Cerebellar nuclear complex (tissue), 1 donor: Measurements from ENCODE around the gene CHAMP1.
"Not testable (repeated sequence)": the region's sequence is repeated elsewhere in the genome, so short reads cannot be mapped to it uniquely, and the experiment has no call there.

ENCODE experiments used
- DNase-seq, 2 experiments: peaks; one replicate each; lab custom pipeline; 2025; lab: John Stamatoyannopoulos, UW

Gene CHAMP1

DNA sequence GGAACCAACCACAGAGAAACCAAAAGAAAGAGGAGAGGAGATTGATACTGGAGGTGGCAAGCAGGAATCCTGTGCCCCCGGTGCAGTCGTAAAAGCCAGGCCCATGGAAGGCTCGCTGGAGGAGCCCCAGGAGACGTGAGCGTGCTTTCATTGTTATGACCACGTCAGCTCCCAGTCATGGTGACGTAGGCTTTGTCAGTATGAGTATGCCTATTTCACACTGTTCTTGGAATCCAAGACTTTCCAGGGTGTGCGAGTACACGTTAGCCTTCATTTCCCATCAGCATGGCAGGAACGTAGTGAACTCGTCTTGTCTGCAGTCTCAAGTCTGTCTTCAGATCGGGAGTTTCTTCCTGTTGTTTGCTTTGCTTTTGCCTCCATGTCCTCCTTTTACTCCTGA lies 15.4 kb upstream of the CHAMP1 start:
- no peak for DNase-seq

DNA sequence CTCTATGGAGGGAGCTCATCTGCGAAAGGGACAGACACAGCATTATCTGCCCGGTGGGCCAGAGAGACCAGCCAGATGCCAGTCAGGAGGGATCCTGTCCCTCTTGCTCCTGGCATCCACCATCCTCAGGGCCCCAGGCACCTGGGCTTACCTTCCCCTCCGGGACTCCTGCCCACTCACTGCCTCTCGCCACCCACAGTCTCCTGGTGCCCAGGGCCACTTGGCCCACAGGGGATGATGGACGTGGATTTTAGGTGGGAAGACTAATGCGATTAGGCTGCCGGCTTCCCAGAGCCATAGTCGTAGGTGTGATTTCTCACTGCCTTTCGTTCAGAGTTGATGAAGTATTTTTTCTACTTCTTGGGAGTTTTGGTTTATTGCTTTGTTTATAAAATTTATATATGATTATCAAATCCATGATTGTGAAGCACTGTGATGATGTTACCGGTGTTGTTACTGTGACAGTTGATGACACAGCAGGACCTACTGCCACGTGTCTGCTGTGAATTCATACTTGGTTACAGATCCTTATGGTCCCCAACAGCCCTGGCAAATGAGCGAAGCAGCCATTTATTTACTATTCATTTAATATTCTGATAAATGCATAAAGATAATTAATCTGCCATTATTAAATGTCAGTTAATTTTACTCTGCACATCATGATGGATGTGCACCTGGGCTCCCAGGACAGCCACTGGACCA lies 14.5 kb upstream of the CHAMP1 start:
- DNase-seq = no peak

DNA sequence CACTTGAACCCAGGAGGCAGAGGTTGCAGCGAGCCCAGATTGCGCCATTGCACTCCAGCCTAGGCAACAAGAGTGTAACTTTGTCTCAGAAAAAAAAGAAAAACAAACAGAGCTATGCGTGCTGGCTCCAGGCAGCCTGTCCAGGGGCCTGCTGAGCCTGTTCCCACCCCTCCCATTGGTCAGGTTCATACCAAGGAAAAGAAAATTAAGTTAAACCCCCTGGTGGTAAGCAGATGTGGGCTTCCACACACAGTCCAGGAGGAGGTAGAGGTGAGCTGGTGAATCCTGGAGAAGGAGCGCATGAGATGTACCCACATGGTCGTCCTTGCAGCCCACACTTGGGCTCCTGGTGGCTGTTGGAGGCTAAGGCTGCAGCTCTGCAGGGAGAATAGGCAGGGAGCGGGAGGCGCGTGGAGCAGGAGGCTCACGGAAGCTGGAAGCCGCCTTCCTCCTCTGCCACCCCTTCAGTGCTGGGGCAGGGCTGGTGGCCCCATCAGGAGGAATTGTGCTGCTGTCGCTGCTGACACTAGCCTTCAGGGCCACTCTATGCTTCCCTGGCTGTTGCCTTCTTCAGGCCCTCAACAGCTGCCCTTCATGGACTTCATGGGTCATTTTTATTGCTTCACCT lies 10.5 kb upstream of the CHAMP1 start:
- no peak for DNase-seq

DNA sequence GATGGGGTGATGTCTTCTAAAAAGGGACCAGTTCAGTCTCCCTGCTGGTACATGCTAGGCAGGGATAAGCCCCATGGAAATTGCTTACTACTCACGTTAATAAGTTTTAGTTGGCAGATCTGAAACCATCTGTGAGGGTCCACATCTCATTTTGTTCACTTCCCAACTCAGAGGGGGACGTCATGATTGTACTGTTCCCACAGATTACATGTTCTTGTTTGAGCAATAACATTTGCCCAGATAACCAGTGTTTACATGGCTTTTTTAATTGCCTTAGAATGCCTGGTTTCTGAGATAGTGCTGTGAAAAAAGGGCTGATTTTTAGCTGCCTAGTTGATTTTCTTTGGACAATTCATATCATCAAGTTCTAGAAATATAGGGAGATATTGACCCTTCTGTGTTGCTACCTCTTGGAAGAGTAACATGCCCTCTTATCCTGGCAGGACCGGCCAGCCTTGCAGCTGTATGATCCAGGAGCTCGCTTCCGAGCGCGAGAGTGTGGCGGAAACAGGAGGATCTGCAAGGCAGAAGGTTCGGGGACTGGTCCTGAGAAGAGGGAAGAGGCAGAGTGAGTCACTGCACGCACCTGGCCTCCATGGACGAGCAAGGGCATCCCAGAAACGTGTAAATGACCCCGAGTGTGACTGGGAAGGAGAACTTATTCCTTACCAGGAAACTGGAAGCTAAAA lies 9.8 kb upstream of the CHAMP1 start:
- DNase-seq = no peak

DNA sequence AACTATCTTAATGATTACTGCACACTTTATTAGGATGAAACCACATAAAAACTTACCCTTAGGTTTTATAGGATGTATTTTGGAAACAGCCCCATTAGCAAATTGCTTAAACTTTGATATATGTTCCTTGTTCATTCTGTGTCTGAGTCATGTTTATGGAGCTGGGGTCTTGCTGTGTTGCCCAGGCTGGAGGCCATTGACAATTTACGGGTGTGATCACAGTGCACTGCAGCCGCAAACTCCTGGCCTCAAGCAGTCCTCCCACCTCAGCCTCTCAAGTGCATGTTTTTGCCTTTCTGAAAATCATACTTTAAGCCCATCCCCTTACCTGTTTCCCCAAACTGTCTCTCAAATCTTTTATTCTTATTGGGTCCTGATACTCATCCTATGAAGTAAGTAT lies 5.2 kb upstream of the CHAMP1 start:
- DNase-seq = no peak

DNA sequence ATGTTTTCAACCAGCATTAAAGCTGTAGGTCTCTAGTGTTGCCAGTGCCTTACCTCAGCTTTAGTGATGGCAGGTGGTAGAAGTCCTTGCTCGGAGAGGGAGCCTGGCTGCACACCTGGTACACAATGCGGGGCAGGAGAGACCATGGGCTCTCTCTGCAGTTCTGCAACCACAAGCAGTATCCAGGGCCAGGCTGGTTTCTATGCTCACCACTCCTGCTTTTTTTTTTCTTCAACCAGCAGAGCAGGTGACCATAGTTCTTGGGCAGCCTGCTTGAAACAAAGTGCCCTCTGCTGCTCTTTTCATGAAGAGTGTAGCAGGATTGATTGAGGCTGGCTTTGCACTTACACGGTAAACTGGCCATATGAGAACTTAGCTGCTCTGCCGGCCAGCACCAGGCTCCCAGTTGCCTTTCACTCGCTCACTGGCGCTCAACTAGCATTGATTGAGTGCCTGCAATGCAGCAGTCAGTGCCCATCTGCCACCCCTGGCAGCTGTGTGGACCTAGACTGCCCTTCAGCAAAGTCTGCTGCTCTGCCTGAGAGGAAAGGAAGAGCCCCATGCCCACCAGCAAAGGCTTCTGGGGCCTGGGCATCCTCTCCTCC lies 4.4 kb upstream of the CHAMP1 start:
- DNase-seq = no peak

DNA sequence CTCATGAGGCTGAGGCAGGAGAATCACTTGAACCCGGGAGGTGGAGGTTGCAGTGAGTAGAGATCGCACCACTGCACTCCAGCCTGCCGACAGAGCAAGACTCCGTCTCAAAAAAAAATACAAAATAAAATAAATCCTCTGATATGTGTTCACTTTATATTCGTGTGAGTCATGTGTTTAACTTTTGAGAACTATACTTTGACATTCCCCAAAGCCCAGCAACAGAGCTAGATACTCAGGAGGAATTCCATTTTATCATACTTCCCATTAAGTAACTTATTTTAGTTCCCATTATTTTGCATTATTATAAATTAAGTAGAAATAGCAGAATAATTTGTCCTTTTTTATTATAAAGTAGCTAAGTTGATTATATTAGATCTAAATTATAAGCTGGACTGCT lies 3.3 kb upstream of the CHAMP1 start:
- DNase-seq = no peak

DNA sequence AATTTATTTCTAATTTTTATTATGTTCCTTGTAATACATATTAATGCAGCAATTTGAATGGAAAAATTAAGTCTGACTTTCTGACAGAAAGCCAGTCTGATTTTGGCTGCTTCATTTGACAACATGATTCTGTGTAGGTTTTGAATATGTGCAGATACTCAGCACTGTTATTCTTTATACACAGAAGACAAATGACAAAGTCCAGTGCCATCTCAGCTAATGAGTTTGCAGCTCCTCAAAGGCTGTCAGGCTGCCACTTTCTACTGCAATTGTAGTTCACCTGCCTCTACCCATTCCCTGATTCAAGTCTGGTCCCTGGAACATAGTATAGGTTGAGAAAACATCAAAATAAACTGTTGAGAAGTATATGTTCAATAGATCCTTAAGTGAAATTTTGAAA lies 2.9 kb upstream of the CHAMP1 start:
- DNase-seq = no peak

DNA sequence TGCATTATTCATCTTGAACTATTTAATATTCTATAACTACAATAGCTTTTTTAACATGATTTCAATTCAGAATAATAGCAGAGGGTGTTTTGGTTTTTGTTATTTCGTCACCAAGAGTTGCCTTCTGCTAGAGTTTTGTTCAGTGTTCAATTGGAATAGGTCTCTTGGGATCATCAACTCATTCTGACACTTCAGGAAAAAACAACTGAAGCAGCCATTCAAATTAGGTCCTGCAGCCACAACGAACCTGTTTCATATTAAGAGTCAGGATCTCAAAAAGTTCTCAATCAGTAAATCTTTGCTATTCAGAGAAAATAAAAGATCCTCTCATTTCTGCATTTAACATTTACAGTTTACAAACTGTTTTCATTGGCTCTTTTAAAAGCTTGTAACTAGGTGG lies 2.4 kb upstream of the CHAMP1 start:
- no peak for DNase-seq

DNA sequence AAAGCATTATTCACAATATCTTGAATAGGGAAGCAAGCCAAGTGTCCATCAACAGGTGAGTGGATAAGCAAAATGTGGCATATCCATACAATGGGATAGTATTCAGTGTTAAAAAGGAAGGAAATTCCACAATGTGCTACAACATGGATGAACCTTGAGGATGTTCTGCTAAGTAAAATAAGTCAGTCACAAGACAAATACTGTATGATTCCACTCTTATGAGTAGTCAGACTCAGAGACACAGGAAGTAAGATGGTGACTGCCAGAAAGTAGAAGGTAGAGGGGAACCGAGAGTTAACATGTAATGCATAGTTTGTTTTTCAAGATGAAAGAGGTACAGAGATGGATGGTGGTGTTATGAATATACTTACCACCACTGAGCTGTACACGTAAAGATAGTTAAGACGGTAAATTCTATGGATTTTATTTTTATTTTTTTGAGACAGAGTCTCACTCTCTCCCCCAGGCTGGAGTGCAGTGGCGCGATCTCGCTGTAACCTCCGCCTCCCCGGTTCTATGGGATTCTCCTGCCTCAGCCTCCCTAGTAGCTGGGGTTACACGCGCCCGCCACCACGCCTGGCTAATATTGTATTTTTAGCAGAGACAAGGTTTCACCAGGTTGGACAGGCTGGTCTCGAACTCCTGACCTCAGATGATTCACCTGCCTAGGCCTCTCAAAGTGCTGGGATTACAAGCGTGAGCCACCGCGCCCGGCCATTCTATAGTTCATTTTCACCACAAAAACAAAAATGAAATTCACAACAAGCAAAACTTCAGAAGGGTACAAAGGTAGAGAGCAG lies 1.0 kb upstream of the CHAMP1 start:
- DNase-seq = no peak

DNA sequence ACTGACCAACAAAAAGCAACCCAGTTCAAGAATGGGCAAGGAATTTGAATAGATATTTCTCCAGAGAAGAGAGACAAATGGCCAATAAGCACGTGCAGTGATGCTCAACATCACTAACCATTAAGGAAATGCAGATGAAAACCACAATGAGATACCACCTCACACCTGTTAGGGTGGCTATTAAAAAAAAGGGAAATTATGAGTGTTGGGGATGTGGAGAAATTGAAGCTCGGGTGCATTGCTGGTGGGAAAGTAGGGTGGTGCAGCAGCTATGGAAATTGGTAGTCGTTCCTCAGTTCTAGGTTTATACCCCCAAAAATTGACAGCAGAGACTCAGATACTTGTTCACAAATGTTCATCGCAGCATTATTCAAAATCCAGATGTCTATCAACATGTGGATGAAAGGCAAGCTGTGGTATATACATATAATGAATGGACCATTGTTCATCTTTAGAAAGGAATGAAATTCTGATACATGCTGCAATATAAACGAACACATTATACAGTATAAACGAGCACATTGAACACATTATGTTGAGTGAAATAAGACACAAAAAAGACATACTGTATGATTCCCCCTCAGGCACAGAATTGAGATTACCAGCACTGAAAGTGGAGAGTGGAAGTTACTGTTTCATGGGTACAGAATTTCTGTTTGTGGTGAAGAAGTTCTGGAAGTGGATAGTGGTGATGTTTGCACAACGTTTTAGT lies 927 bp downstream of the CHAMP1 start:
- DNase-seq = no peak

DNA sequence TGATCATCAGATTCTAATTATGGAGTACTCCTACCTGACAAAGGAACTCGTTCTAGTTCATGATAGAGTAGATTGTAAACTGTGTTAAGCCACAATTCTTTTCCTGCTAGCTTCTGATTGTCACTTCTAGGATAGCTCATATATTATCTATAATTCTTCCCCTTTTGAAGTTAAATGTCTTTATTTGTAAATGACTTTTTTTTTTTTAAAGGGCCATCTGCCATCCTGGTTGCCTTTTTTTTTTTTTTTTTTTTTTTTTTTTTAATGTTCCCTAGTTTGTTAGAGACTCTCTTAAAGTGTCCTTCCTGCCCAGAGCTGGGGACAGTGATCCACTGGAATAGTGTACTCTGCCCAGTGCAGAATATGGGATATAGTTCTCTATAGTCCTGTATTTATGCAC lies 4.3 kb downstream of the CHAMP1 start:
- no peak for DNase-seq

DNA sequence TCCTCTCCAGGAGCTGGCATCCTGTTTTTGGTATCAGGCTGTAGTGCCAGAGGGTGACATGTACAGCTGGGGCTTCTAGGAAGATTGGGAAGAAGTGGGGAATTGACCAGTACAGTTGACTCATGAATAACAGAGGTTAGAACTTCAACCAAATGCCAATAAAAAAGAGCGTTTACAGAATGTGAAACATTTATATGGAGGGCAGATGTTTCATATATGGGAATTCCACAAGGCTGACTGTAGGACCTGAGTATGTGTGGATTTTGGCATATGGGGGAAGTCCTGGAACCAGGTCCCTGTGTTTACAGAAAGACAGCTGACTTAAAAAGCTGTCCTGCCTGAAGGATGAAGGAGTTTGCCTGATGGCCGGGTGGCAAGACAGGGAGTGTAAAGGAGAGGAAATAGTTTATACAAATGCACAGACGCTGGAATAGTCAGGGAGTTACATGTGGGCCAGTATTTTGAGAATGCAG lies 5.2 kb downstream of the CHAMP1 start:
- no peak for DNase-seq

DNA sequence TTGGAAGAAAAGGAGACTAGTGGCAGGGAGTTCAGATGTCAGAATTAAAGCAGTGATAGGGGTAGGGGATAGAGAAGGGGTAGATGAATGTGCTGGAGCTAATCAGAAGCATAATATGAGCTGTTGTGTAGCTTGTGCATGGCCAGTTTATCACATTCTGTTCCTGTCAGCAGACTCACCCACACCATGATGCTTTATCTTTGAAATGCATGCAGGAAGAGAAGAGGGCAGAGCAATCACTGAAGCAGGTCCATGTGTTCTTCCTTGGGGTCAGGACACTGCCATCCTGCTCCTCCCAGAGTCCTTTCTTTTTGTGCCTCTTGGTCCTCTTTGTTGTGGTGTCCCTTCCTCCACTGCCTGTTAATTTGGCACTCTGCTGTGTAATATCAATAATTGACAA lies 5.8 kb downstream of the CHAMP1 start:
- no peak for DNase-seq

DNA sequence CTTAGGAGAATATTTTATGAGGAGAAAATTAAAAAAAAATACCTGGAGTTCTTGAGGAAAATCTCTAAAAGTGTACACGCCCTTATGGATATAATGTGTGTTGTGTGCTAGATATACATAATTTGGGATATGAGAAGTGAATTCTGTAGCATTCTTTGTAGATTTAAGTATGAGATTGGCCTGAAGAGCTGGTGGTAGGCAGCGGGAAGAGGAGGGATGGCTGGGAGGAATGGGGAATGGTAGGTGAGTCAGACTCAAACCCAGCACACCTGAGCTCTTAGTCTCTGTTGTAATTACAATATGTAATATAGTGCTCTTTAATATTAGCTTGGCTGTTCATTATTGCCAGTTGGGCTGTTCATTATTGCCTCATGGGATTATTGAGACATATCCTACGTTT lies 7.0 kb downstream of the CHAMP1 start:
- DNase-seq = no peak

DNA sequence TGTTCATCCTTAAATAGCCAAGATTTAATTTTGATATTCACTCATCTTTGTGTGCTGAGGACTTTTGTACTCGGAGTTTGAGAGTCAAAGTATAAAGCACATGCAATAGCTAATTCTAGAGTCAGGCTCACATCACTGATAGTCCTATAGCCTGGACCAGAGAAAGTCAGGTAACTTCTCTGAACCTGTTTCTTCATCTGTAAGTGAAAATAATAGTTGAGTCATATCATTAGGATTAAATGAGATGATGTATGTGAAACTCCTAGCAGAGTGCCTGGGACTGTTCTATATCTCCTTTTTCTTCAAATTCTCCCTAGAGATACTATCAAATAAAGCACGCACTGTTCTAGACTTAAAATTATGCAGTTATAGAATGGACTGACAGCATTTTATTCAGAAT lies 9.0 kb downstream of the CHAMP1 start:
- DNase-seq = no peak

DNA sequence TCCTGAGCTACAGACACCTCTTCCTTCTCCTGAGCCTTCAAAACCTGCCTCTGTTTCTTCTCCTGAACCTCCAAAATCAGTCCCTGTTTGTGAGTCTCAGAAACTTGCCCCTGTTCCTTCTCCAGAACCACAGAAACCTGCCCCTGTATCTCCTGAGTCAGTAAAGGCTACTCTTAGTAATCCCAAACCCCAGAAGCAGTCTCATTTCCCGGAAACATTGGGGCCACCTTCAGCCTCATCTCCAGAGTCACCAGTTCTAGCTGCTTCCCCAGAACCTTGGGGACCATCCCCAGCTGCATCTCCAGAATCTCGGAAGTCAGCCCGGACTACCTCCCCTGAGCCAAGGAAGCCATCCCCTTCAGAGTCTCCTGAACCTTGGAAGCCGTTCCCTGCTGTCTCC lies 10.0 kb downstream of the CHAMP1 start:
- DNase-seq = no peak

DNA sequence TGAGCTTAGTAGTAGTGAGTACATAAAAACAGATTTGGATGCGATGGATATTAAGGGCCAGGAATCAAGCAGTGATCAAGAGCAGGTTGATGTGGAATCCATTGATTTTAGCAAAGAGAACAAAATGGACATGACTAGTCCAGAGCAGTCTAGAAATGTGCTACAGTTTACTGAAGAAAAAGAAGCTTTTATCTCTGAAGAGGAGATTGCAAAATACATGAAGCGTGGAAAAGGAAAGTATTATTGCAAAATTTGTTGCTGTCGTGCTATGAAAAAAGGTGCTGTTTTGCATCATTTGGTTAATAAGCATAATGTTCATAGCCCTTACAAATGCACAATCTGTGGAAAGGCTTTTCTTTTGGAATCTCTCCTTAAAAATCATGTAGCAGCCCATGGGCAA lies 11.4 kb downstream of the CHAMP1 start:
- no peak for DNase-seq

DNA sequence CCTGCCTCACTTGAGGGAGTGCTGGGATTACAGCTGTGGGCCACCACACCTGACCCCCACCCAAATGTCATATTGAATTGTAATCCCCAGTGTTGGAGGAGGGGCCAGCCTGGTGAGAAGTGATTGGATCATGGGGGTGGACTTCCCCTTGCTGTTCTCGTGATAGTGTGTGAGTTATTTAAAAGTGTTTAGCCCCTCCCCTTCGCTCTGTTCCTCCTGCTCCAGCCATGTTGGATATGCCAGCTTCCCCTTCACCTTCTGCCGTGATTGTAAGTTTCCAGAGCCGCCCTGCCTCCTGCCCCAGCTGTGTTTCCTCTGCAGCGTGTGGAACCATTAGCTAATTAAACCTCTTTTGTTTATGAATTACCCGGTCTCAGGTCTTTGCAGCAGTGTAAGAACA lies 13.7 kb downstream of the CHAMP1 start:
- no peak for DNase-seq

DNA sequence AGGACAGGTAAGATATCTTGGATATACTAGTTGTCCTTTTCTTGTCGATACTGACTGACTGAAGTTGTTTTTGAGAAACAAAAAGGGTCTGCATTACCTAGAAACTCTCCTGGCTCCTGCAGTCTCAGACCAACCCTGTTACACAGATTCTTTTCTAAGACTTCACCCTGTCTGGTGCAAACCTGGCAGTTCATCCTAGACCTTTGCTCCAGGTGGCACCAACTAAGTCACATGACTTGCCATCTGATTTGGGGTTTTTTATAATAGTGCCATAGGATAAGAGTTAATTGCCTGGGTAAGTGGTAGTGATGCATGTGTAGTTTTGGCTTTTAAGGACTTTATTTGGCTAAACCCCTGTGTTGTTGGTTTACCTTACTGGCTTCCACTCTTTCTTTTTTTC lies 14.3 kb downstream of the CHAMP1 start:
- no peak for DNase-seq

DNA sequence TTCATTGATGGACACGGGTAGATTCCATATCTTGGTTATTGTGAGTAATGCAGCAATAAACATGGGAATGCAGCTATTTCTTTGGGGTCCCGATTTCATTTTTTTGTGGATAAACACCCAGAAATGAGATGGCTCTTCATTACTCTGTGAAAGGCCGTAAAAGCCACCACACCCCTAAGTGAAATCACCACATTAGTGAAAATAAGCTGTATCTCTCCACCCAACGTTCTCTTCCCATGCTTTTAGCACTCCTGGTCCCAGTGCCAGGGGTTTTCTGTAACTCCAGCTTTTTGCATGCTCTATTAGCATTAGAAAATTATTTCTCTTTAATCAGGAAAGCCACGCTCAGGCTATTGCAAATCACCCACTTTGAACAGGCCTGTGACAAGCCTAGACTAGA lies 15.8 kb downstream of the CHAMP1 start:
- DNase-seq = no peak

DNA sequence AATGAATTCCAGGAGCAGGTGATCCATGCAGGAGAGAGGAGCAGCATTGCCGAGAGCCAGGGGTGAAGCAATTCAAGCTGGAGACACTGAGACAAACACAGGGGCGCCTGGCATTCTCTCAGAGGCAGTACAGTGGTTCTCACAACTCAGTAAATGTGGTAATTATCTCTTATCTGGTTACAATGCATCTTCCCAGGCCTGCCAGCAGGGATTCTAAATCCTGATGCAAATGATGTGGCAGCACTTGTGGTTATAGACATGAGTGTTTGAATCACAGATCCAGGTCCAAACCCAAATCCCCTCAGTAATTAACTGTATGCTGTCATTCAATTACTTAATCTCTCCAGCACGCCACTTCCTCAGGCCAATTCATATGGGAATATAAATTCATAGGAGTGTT lies 19.6 kb downstream of the CHAMP1 start:
- DNase-seq = not testable (repeated sequence)
